HepG2 (cell line): ENCODE results near the gene CSNK1G3. TPM values are rescaled to one million over a fixed set of nuclear protein-coding genes. Genes with fewer than 3 reads are reported as not detected.

Experiments used
- ATAC-seq: fragments of 200-7000 bp; cut with Tn5 transposase; 3 replicates; pipeline ENCODE4 v1.9.1; 2020; ENCODE audit warnings: mild to moderate bottlenecking, moderate library complexity
- BruUV-seq: library from RNA; stranded (reverse); fragments of 400-500 nt; replicated peaks from 2 replicates; lab custom pipeline; 2021; lab: Mats Ljungman, UMichigan
- CTCF ChIA-PET: fragments of 300-600 bp; formaldehyde crosslinking; extraction: SDS; loops from one replicate; lab custom pipeline; 2021; ENCODE audit warnings: low total read pairs, inconsistent platforms, low intra/inter-chr PET ratio; lab: Yijun Ruan, JAX
- POLR2A ChIA-PET: fragments of 350-600 bp; sonication (Branson Sonifier 250); formaldehyde crosslinking; loops from one replicate; lab custom pipeline; 2020; ENCODE audit warnings: antibody characterized with exemption, inconsistent platforms; lab: Yijun Ruan, JAX
- DNase-seq: peaks from one replicate; pipeline ENCODE4 v3.0.0-alpha.2; 2015; ENCODE audit warnings: low spot score
- FAIRE-seq: peaks from 3 replicates; lab custom pipeline; 2011; peaks lifted over from hg19 to GRCh38; lab: Jason Lieb, UNC
- H2AFZ ChIP-seq: one replicate; pipeline ENCODE4 v1.6.1; 2011; ENCODE audit warnings: low read length, inconsistent platforms
- H3K27ac ChIP-seq: fragments of 300-600 bp; 3 replicates; pipeline ENCODE4 v1.8.0; 2011; ENCODE audit warnings: mixed run types, mild to moderate bottlenecking, mixed read lengths, low read length, inconsistent platforms; ENCODE audit not compliant: insufficient read depth; ENCODE audit errors: extremely low read length
- H3K27me3 ChIP-seq, 2 experiments: fragments of 200-600 bp in 1 of 2; 2 replicates in 1 of 2; 3 replicates in 1 of 2; pipeline versions ENCODE4 v1.6.0 to v1.8.0; 2011; ENCODE audit warnings: low read length in 2 of 2, mild to moderate bottlenecking in 2 of 2, moderate library complexity in 2 of 2, inconsistent platforms in 1 of 2; ENCODE audit not compliant: insufficient read depth in 2 of 2, control insufficient read depth in 1 of 2
- H3K36me3 ChIP-seq, 2 experiments: fragments of 200-600 bp in 1 of 2; replicated peaks in 1 of 2; 2 replicates in 1 of 2; 3 replicates in 1 of 2; pipeline versions ENCODE4 v1.5.1 to v1.8.0; 2011; ENCODE audit warnings: low read length in 2 of 2, inconsistent platforms in 1 of 2; ENCODE audit not compliant: insufficient read depth in 2 of 2, control insufficient read depth in 1 of 2
- H3K4me1 ChIP-seq: 2 replicates; pipeline ENCODE4 v1.5.1; 2012; ENCODE audit warnings: low read length, inconsistent platforms; ENCODE audit not compliant: insufficient read depth
- H3K4me2 ChIP-seq: 2 replicates; pipeline ENCODE4 v1.6.0; 2011; ENCODE audit warnings: low read depth, low read length, inconsistent platforms
- H3K4me3 ChIP-seq, 3 experiments: fragments of 200-600 bp in 1 of 3; sonication (generic), shearing (Covaris generic) in 1 of 3; replicated peaks in 1 of 3; 2 replicates each; pipeline ENCODE4 v1.5.1; 2011 to 2016; ENCODE audit warnings: low read length in 3 of 3, inconsistent platforms in 2 of 3, low read depth in 2 of 3, mild to moderate bottlenecking in 2 of 3, control low read depth in 1 of 3, mixed read lengths in 1 of 3; ENCODE audit not compliant: insufficient read depth in 1 of 3
- H3K79me2 ChIP-seq: one replicate; pipeline ENCODE4 v1.6.1; 2011; ENCODE audit warnings: low read length, inconsistent platforms; ENCODE audit not compliant: insufficient read depth
- H3K9ac ChIP-seq: 2 replicates; pipeline ENCODE4 v1.6.0; 2011; ENCODE audit warnings: mild to moderate bottlenecking, low read depth, low read length, inconsistent platforms; ENCODE audit not compliant: insufficient read depth
- H3K9me3 ChIP-seq: 2 replicates; pipeline ENCODE4 v1.5.1; 2012; ENCODE audit warnings: mild to moderate bottlenecking, low read length
- H4K20me1 ChIP-seq: 2 replicates; pipeline ENCODE4 v1.6.0; 2011; ENCODE audit warnings: inconsistent platforms, mild to moderate bottlenecking, low read length, moderate library complexity; ENCODE audit not compliant: insufficient read depth
- ATF7-NPFF ChIP-seq: sonication (generic); formaldehyde crosslinking; IDR thresholded peaks from 2 replicates; pipeline ENCODE4 v1.8.1; 2023; ENCODE audit warnings: mild to moderate bottlenecking, low read depth, missing genetic modification reagents, moderate library complexity
- HCFC1 ChIP-seq: fragments of 150-350 bp; IDR thresholded peaks from 2 replicates; pipeline ENCODE4 v1.6.1; 2014; ENCODE audit warnings: low read depth, low read length
- LBX2 ChIP-seq: sonication (generic); formaldehyde crosslinking; IDR thresholded peaks from 2 replicates; pipeline ENCODE4 v1.5.0; 2020; ENCODE audit warnings: missing genetic modification reagents, mild to moderate bottlenecking, borderline replicate concordance
- PHF5A ChIP-seq: IDR thresholded peaks from one replicate; pipeline ENCODE4 v1.6.1; 2018; ENCODE audit warnings: low read depth, missing genetic modification reagents; ENCODE audit not compliant: unreplicated experiment
- POGZ ChIP-seq: sonication (generic); formaldehyde crosslinking; IDR thresholded peaks from 2 replicates; pipeline ENCODE4 v1.4.0; 2020; ENCODE audit warnings: mild to moderate bottlenecking, missing genetic modification reagents
- RBM22 ChIP-seq: fragments of 200-400 bp; formaldehyde crosslinking; optimal IDR thresholded peaks from 2 replicates; pipeline ENCODE3; 2017; ENCODE audit warnings: mild to moderate bottlenecking, low read length, moderate library complexity
- TOPORS ChIP-seq: sonication (generic); formaldehyde crosslinking; IDR thresholded peaks from 2 replicates; pipeline ENCODE4 v1.8.0; 2023; ENCODE audit warnings: mild to moderate bottlenecking, missing genetic modification reagents
- ZBTB3 ChIP-seq: sonication (generic); formaldehyde crosslinking; IDR thresholded peaks from 2 replicates; pipeline ENCODE4 v1.4.0; 2020; ENCODE audit warnings: low read depth, mild to moderate bottlenecking, moderate library complexity, missing genetic modification reagents, borderline replicate concordance
- ZFP62 ChIP-seq: sonication (generic); formaldehyde crosslinking; IDR thresholded peaks from 2 replicates; pipeline ENCODE4 v1.4.0; 2020; ENCODE audit warnings: missing genetic modification reagents
- ZKSCAN1 ChIP-seq: fragments of 150-350 bp; IDR thresholded peaks from 2 replicates; pipeline ENCODE4 v1.6.1; 2014; ENCODE audit warnings: low read length
- ZMAT3 ChIP-seq: sonication (generic); formaldehyde crosslinking; conservative IDR thresholded peaks from 2 replicates; pipeline ENCODE4 v1.7.0; 2021; ENCODE audit warnings: missing genetic modification reagents
- ZNF512 ChIP-seq: sonication (generic); formaldehyde crosslinking; IDR thresholded peaks from 2 replicates; pipeline ENCODE4 v1.4.0; 2020; ENCODE audit warnings: mild to moderate bottlenecking, missing genetic modification reagents
- ZNF562 ChIP-seq: sonication (generic); formaldehyde crosslinking; IDR thresholded peaks from 2 replicates; pipeline ENCODE4 v1.8.0; 2022; ENCODE audit warnings: missing genetic modification reagents, borderline replicate concordance
- ZNF792 ChIP-seq: IDR thresholded peaks from 2 replicates; pipeline ENCODE4 v1.6.1; 2016
- ZNF878 ChIP-seq: sonication (generic); formaldehyde crosslinking; IDR thresholded peaks from 2 replicates; pipeline ENCODE4 v1.8.1; 2023; ENCODE audit warnings: mild to moderate bottlenecking, missing genetic modification reagents, moderate library complexity
- WGBS: methylation state at CpG from one replicate; pipeline ENCODE4 v1.1.6; 2017; ENCODE audit warnings: low lambda C conversion rate; 5-methylcytosine and 5-hydroxymethylcytosine counted together
- in situ Hi-C: cut with HindIII; loops from 2 replicates; pipeline ENCODE4 v1.10.0; 2017; ENCODE audit warnings: low pct_unique_long_range_greater_than_20kb; ENCODE audit not compliant: extremely low pct_ligation_motif_present
- intact Hi-C: fragments of 100-400 bp; cut with micrococcal nuclease; formaldehyde crosslinking; loops from one replicate; pipeline ENCODE4 v1.10.0; 2022; ENCODE audit not compliant: unreplicated experiment
- polyA plus RNA-seq, 8 experiments: library from polyadenylated mRNA; depleted of rRNA in 3 of 8; stranded (reverse) in 7 of 8; unstranded in 1 of 8; fragments of >200 nt; fragmentation: Illumina TruSeq in 4 of 8; extraction: Trizol in 4 of 8; gene quantifications; 2 replicates each; pipeline versions ENCODE4 v1.2.1 to v1.2.3, GENCODE V29; 2011 to 2016; ENCODE audit warnings: low read depth in 4 of 8, missing spikeins in 1 of 8, mixed read lengths in 1 of 8; ENCODE audit not compliant: insufficient read depth in 1 of 8
- total RNA-seq, 5 experiments: library from RNA; depleted of rRNA; stranded (reverse); fragments of >200 nt; fragmentation: Illumina TruSeq; extraction: Trizol; gene quantifications; 2 replicates each; pipeline ENCODE4 v1.2.3, GENCODE V29; 2016; ENCODE audit warnings: low read depth in 1 of 5

Gene CSNK1G3
- total and polyA plus RNA-seq, 2 of the 13 experiments (the other 11 are each of a cell fraction or from before 2014, with no cell fraction given) = 11.3 to 31.5 TPM

GRCh38 chr5:123476731-123477130, 35.2 kb upstream of the CSNK1G3 start (continued):
- TF ChIP-seq ZNF512 = no peak
- TF ChIP-seq ZBTB3 (CRISPR knock-in tag) = no peak
- TF ChIP-seq LBX2 (CRISPR knock-in tag) = no peak
- TF ChIP-seq POGZ = no peak
- no peak for TF ChIP-seq ZNF562 (CRISPR knock-in tag)
- TF ChIP-seq PHF5A (CRISPR knock-in tag) = no peak
- TF ChIP-seq ZNF878 (CRISPR knock-in tag) = no peak
- TF ChIP-seq TOPORS (CRISPR knock-in tag) = no peak
- TF ChIP-seq RBM22 = no peak
- TF ChIP-seq ZNF792 = no peak
- no peak for TF ChIP-seq HCFC1

- ChIA-PET CTCF (no interaction called here), POLR2A (no interaction called here)
- 0% methylated on average over 1 of the region's 1 CpG for WGBS
Observed at GRCh38 chr5:123478546-123478945, 33.4 kb upstream of the CSNK1G3 start.

More at GRCh38 chr5:123478546-123478945, 33.4 kb upstream of the CSNK1G3 start:
- no peak for TF ChIP-seq ZFP62 (CRISPR knock-in tag)
- TF ChIP-seq ZKSCAN1 = no peak
- no peak for TF ChIP-seq ATF7-NPFF (CRISPR knock-in tag)
- TF ChIP-seq ZMAT3 = no peak
- FAIRE-seq (no peak), DNase-seq (no peak), ATAC-seq (no peak)
- H3K27me3 ChIP-seq = no peaks in the 10 kb centered on the region
- no peaks in the 10 kb centered on the region for H3K36me3 ChIP-seq
- no TSS peak for BruUV-seq
- H3K27ac ChIP-seq = no peak overlapping the region
- H4K20me1 ChIP-seq = no peaks in the 10 kb centered on the region
- no peaks in the 10 kb centered on the region for H3K4me1 ChIP-seq
- no peak overlapping the region for H3K9ac ChIP-seq
- no peak overlapping the region for H3K4me2 ChIP-seq
- intact Hi-C loops = no loop called here
- H2AFZ ChIP-seq = no peak overlapping the region
- in situ Hi-C loops = no loop called here
- H3K79me2 ChIP-seq = no peaks in the 10 kb centered on the region
- no peak overlapping the region for H3K4me3 ChIP-seq
- no peaks in the 10 kb centered on the region for H3K9me3 ChIP-seq
